Measurements from ENCODE around the gene ATP1B2. TPM values are rescaled to one million over a fixed set of nuclear protein-coding genes. Genes with fewer than 3 reads are reported as not detected.

Gene ATP1B2
- total RNA-seq, 1 donor from 2014 or later, result 0.37 TPM

- H3K36me3 Mint-ChIP-seq, result peaks cover 6% of the 10 kb centered on the region
- Histone ChIP-seq H3K4me2 (peak overlapping the region; percentile 86), H3K4me3 (peak overlapping the region; percentile 92), H3F3A (ENCODE audit: low read depth) (peaks cover 13% of the 10 kb centered on the region), H3K9me3 (ENCODE audit: low read depth) (no peaks in the 10 kb centered on the region), H2AFZ (replicated peaks) (peak overlapping the region; percentile 86), H3K9ac (peak overlapping the region; percentile 88), H4K20me1 (ENCODE audit: low read depth) (no peaks in the 10 kb centered on the region), H3K79me2 (ENCODE audit: low read depth) (no peaks in the 10 kb centered on the region), H3K27ac (no peak overlapping the region), H3K36me3 (no peaks in the 10 kb centered on the region), H3K27me3 (no peaks in the 10 kb centered on the region), H3K4me1 (peaks cover 4% of the 10 kb centered on the region)
- peaks cover 12% of the 10 kb centered on the region for H3K27me3 Mint-ChIP-seq (ENCODE audit: insufficient read depth, low read depth)
- H3K4me3 Mint-ChIP-seq, result peak overlapping the region; percentile 95
- H3K4me1 Mint-ChIP-seq, result peaks cover 22% of the 10 kb centered on the region
- TF ChIP-seq EZH2 (IDR thresholded peaks at IDR 0.05) (no peak), CTCF (IDR thresholded peaks at IDR 0.05) (no peak), EZH2phosphoT487 (IDR thresholded peaks at IDR 0.05) (no peak)
- no peak for DNase-seq (ENCODE audit: low spot score)
- H3K27ac Mint-ChIP-seq, result peak overlapping the region; percentile 96
- peaks cover 2% of the 10 kb centered on the region for H3K9me3 Mint-ChIP-seq
Observed at GRCh38 chr17:7626956-7627249, 23.8 kb upstream of the ATP1B2 start.

GRCh38 chr17:7627250-7628121, 23.2 kb upstream of the ATP1B2 start, which contains the start of gene SAT2:
SAT2 (minus strand) TSS chr17:7627821; CDS start chr17:7627635, 186 bp downstream.
- Histone ChIP-seq H3K27me3 (no peaks in the 10 kb centered on the region), H3K4me2 (peak within 1 kb of the TSS; percentile 86), H3F3A (ENCODE audit: low read depth) (peaks cover 13% of the 10 kb centered on the region), H3K36me3 (no peaks in the 10 kb centered on the region), H3K9me3 (ENCODE audit: low read depth) (no peaks in the 10 kb centered on the region), H3K9ac (peak within 1 kb of the TSS; percentile 88), H2AFZ (replicated peaks) (peak within 1 kb of the TSS; percentile 86), H3K79me2 (ENCODE audit: low read depth) (no peaks in the 10 kb centered on the region), H3K27ac (peak within 1 kb of the TSS; percentile 86), H4K20me1 (ENCODE audit: low read depth) (no peaks in the 10 kb centered on the region), H3K4me3 (peak within 1 kb of the TSS; percentile 92), H3K4me1 (peaks cover 4% of the 10 kb centered on the region)
- Mint-ChIP-seq H3K27ac (peak within 1 kb of the TSS; percentile 96), H3K27me3 (ENCODE audit: insufficient read depth, low read depth) (peaks cover 12% of the 10 kb centered on the region), H3K4me3 (peak within 1 kb of the TSS; percentile 95), H3K4me1 (peaks cover 24% of the 10 kb centered on the region), H3K9me3 (peaks cover 2% of the 10 kb centered on the region), H3K36me3 (peaks cover 6% of the 10 kb centered on the region)
- TF ChIP-seq CTCF (IDR thresholded peaks at IDR 0.05) (no peak), EZH2 (IDR thresholded peaks at IDR 0.05) (peak; percentile 28), EZH2phosphoT487 (IDR thresholded peaks at IDR 0.05) (no peak)
- DNase-seq (ENCODE audit: low spot score), result peak; percentile 94

GRCh38 chr17:7629939-7630571, 20.7 kb upstream of the ATP1B2 start, which contains the start of gene SHBG:
SHBG (plus strand) TSS chr17:7630135; CDS start chr17:7630173, 38 bp downstream.
- Histone ChIP-seq H3K4me2 (no peak within 1 kb of the TSS), H3K27me3 (no peaks in the 10 kb centered on the region), H2AFZ (replicated peaks) (no peak within 1 kb of the TSS), H3K36me3 (no peaks in the 10 kb centered on the region), H3K27ac (no peak within 1 kb of the TSS), H3K9me3 (ENCODE audit: low read depth) (no peaks in the 10 kb centered on the region), H3K4me1 (peaks cover 4% of the 10 kb centered on the region), H4K20me1 (ENCODE audit: low read depth) (no peaks in the 10 kb centered on the region), H3K9ac (no peak within 1 kb of the TSS), H3K4me3 (no peak within 1 kb of the TSS), H3F3A (ENCODE audit: low read depth) (peaks cover 13% of the 10 kb centered on the region), H3K79me2 (ENCODE audit: low read depth) (no peaks in the 10 kb centered on the region)
- DNase-seq (ENCODE audit: low spot score), result no peak
- Mint-ChIP-seq H3K4me3 (peak within 1 kb of the TSS; percentile 53), H3K9me3 (peaks cover 2% of the 10 kb centered on the region), H3K27ac (peak within 1 kb of the TSS; percentile 78), H3K4me1 (peaks cover 38% of the 10 kb centered on the region), H3K36me3 (peaks cover 6% of the 10 kb centered on the region), H3K27me3 (ENCODE audit: insufficient read depth, low read depth) (peaks cover 9% of the 10 kb centered on the region)
- TF ChIP-seq EZH2 (IDR thresholded peaks at IDR 0.05), result no peak
- no peak for TF ChIP-seq CTCF (IDR thresholded peaks at IDR 0.05)
- no peak for TF ChIP-seq EZH2phosphoT487 (IDR thresholded peaks at IDR 0.05)

All from neural progenitor cell (in vitro differentiated cells).